Measurements from ENCODE around the gene ZNF611. TPM values are rescaled to one million over a fixed set of nuclear protein-coding genes. Genes with fewer than 3 reads are reported as not detected.
A peak's percentile ranks its signal among the peaks of the same experiment; 100 is the strongest.

ZNF611 gene
- total and polyA plus RNA-seq, 9 of the 15 experiments (the other 6 are each of a cell fraction or from before 2014, with no cell fraction given) = 3.7 to 29.6 (median 12.8) TPM

GRCh38 chr19:52724701-52725514, 9.9 kb downstream of the ZNF611 start (continued):
- 0 out of 2 replicates have a peak, but pooled peaks have one; percentile 14 for TF ChIP-seq ZBTB40 (IDR thresholded peaks at IDR 0.05)
- no peak for TF ChIP-seq ZBTB40 (CRISPR knock-in tag; IDR thresholded peaks at IDR 0.05)
- TF ChIP-seq CEBPZ (IDR thresholded peaks at IDR 0.05; ENCODE audit: borderline replicate concordance, low read depth, low read length) = no peak
- TF ChIP-seq MLLT1 (IDR thresholded peaks at IDR 0.05) = 0 out of 4 replicates have a peak, but pooled peaks have one; percentile 42 to 47
- no peak for TF ChIP-seq GTF2E2 (tag; IDR thresholded peaks at IDR 0.05)
- no peak for TF ChIP-seq SNAPC5 (CRISPR knock-in tag; IDR thresholded peaks at IDR 0.05)
- no peak for TF ChIP-seq ZNF140 (CRISPR knock-in tag; IDR thresholded peaks at IDR 0.05)
- TF ChIP-seq PHB (CRISPR knock-in tag; IDR thresholded peaks at IDR 0.05) = no peak
- TF ChIP-seq BRD9 (IDR thresholded peaks at IDR 0.05; ENCODE audit: low read depth, partially characterized antibody) = peak; percentile 21

Data from K562 (cell line).